Transverse colon (tissue), 4 donors: ENCODE data around the gene ALOX15B. TPM values are rescaled to one million over a fixed set of nuclear protein-coding genes. Genes with fewer than 3 reads are reported as not detected.

Source experiments
- DNase-seq: peaks from one replicate; pipeline ENCODE4 v3.0.0-alpha.2; 2019
- H3K27ac ChIP-seq, 4 donors: fragments of 200-600 bp; sonication (generic); 2 replicates each; pipeline ENCODE4 v1.5.1; 2016 to 2018; ENCODE audit warnings: inconsistent platforms in 4 of 4
- H3K27me3 ChIP-seq: fragments of 200-600 bp; sonication (generic); 2 replicates; pipeline ENCODE4 v1.5.1; 2017; ENCODE audit warnings: inconsistent platforms
- H3K36me3 ChIP-seq, 4 donors: fragments of 200-600 bp; sonication (generic); 2 replicates each; pipeline ENCODE4 v1.5.1; 2017 to 2019; ENCODE audit warnings: inconsistent platforms in 4 of 4
- H3K4me1 ChIP-seq, 4 donors: fragments of 200-600 bp; sonication (generic); 2 replicates each; pipeline ENCODE4 v1.5.1; 2017 to 2020; ENCODE audit warnings: inconsistent platforms in 4 of 4
- H3K4me3 ChIP-seq, 4 donors: fragments of 200-600 bp; sonication (generic); 1 replicate in 1 of 4; 2 replicates in 3 of 4; pipeline versions ENCODE4 v1.5.1 to v1.6.1; 2017 to 2019; ENCODE audit warnings: inconsistent platforms in 4 of 4
- H3K9me3 ChIP-seq, 2 donors: fragments of 200-600 bp; sonication (generic); 2 replicates each; pipeline ENCODE4 v1.5.1; 2017 to 2019; ENCODE audit warnings: inconsistent platforms in 2 of 2
- CTCF ChIP-seq, 5 experiments: fragments of 200-600 bp in 3 of 5; fragments of 450-650 bp in 2 of 5; sonication (generic) in 3 of 5; IDR thresholded peaks; 1 replicate in 2 of 5; 2 replicates in 3 of 5; pipeline ENCODE4 v1.5.1; 2016 to 2017; ENCODE audit warnings: antibody characterized with exemption in 5 of 5, inconsistent platforms in 3 of 5, mild to moderate bottlenecking in 2 of 5, moderate library complexity in 1 of 5
- EP300 ChIP-seq: sonication (generic); formaldehyde crosslinking; IDR thresholded peaks from one replicate; pipeline ENCODE4 v1.6.1; 2017; ENCODE audit warnings: antibody characterized with exemption, low read depth
- POLR2A ChIP-seq: fragments of 450-650 bp; IDR thresholded peaks from one replicate; pipeline ENCODE4 v1.6.1; 2016; ENCODE audit warnings: antibody characterized with exemption, mild to moderate bottlenecking, moderate library complexity
- POLR2AphosphoS5 ChIP-seq, 3 donors: sonication (generic); formaldehyde crosslinking; IDR thresholded peaks; one replicate each; pipeline ENCODE4 v1.6.1; 2016; ENCODE audit warnings: antibody characterized with exemption in 3 of 3
- WGBS, 2 donors: methylation state at CpG; one replicate each; pipeline ENCODE4 v1.1.5; 2018; ENCODE audit warnings: low coverage in 1 of 2; 5-methylcytosine and 5-hydroxymethylcytosine counted together
- in situ Hi-C, 4 donors: fragments of 200-750 bp; cut with MboI; loops; one replicate each; pipeline versions ENCODE4 v1.15.0 to v1.15.1; 2017; ENCODE audit warnings: low sequenced_read_pairs in 3 of 4, low pct_ligation_motif_present in 1 of 4, low pct_unique_long_range_greater_than_20kb in 1 of 4
- intact Hi-C: fragments of 100-400 bp; cut with DNase I; formaldehyde crosslinking; loops from one replicate; pipeline ENCODE4 v1.15.1; 2023; ENCODE audit warnings: low total_unique reads
- total RNA-seq, 4 donors: library from RNA; depleted of rRNA; stranded (reverse); fragments of >200 nt; gene quantifications; one replicate each; pipeline ENCODE4 v1.1.0, GENCODE V29; 2016

Gene ALOX15B
- total RNA-seq, 4 donors from 2014 or later: 3.3 to 44.4 (median 5.4) TPM

GRCh38 chr17:8071496-8071895 is 32.6 kb downstream of the ALOX15B start:
- Histone ChIP-seq H3K9me3 (no peaks in the 10 kb centered on the region), H3K36me3 (no peaks in the 10 kb centered on the region), H3K27ac (no peak overlapping the region), H3K27me3 (peaks cover 52% of the 10 kb centered on the region), H3K4me3 (no peak overlapping the region), H3K4me1 (peaks cover 14 to 42% (median 34%) of the 10 kb centered on the region in 4 donors)
- intact Hi-C loops: no loop called here
- in situ Hi-C loops: no loop called here
- no peak for TF ChIP-seq CTCF (IDR thresholded peaks at IDR 0.05)
- no peak for TF ChIP-seq POLR2A
- TF ChIP-seq POLR2AphosphoS5 (IDR thresholded peaks at IDR 0.05): no peak
- no peak for TF ChIP-seq EP300
- WGBS, 2 donors: 96 to 100% methylated on average over 4 to 12 of the region's 12 CpGs
- DNase-seq: no peak

- Histone ChIP-seq H3K36me3 (no peaks in the 10 kb centered on the region), H3K27ac (no peak overlapping the region), H3K4me3 (no peak overlapping the region), H3K9me3 (no peaks in the 10 kb centered on the region), H3K27me3 (peaks cover 61% of the 10 kb centered on the region), H3K4me1 (peaks cover 14 to 42% (median 34%) of the 10 kb centered on the region in 4 donors)
- intact Hi-C loops (no loop called here), in situ Hi-C loops (no loop called here)
- 38% methylated on average over 28 of the region's 28 CpGs; no CpG with 5 or more reads in 1 of the 2 donors for WGBS, 2 donors
- no peak for DNase-seq
- TF ChIP-seq CTCF (IDR thresholded peaks at IDR 0.05) (no peak), EP300 (no peak), POLR2A (no peak), POLR2AphosphoS5 (IDR thresholded peaks at IDR 0.05) (no peak)
Measured at GRCh38 chr17:8072341-8072728, 33.5 kb downstream of the ALOX15B start.

- in situ Hi-C loops (no loop called here), intact Hi-C loops (no loop called here)
- no peak for DNase-seq
- WGBS, 2 donors: 22 to 28% methylated on average over 5 to 40 of the region's 40 CpGs
- Histone ChIP-seq H3K36me3 (no peaks in the 10 kb centered on the region), H3K9me3 (no peaks in the 10 kb centered on the region), H3K4me1 (peaks cover 14 to 40% (median 34%) of the 10 kb centered on the region in 4 donors), H3K4me3 (no peak overlapping the region), H3K27me3 (peaks cover 64% of the 10 kb centered on the region), H3K27ac (no peak overlapping the region)
- TF ChIP-seq CTCF (IDR thresholded peaks at IDR 0.05) (no peak), POLR2AphosphoS5 (IDR thresholded peaks at IDR 0.05) (no peak), EP300 (no peak), POLR2A (no peak)
Measured at GRCh38 chr17:8072729-8073461, 34.0 kb downstream of the ALOX15B start.

- in situ Hi-C loops: no loop called here
- no peak overlapping the region for H3K4me3 ChIP-seq
- no peak overlapping the region for H3K27ac ChIP-seq
- 5 to 42% methylated on average over 5 to 28 of the region's 28 CpGs for WGBS, 2 donors
- peaks cover 14 to 30% (median 27%) of the 10 kb centered on the region in 4 donors for H3K4me1 ChIP-seq
- peaks cover 73% of the 10 kb centered on the region for H3K27me3 ChIP-seq
- intact Hi-C loops: no loop called here
- peak; percentile 79 for DNase-seq
- no peaks in the 10 kb centered on the region for H3K36me3 ChIP-seq
- H3K9me3 ChIP-seq: no peaks in the 10 kb centered on the region
- TF ChIP-seq CTCF (IDR thresholded peaks at IDR 0.05) (peak; percentile 77 to 93 (median 91)), POLR2AphosphoS5 (IDR thresholded peaks at IDR 0.05) (no peak)
Measured at GRCh38 chr17:8073627-8074484, 35.0 kb downstream of the ALOX15B start.
